ENCODE data around the gene CCDC192.
A peak's percentile ranks its signal among the peaks of the same experiment; 100 is the strongest.

- TF ChIP-seq EP300 (IDR thresholded peaks at IDR 0.05): no peak
- TF ChIP-seq CTCF (IDR thresholded peaks at IDR 0.05): peak; percentile 19 to 65 (median 44)
- TF ChIP-seq POLR2A (IDR thresholded peaks at IDR 0.05): no peak
Observed at GRCh38 chr5:127746756-127747155, 43.6 kb downstream of the CCDC192 start.
